ENCODE data around the gene NME5. TPM values are rescaled to one million over a fixed set of nuclear protein-coding genes. Genes with fewer than 3 reads are reported as not detected.

Gene NME5, protein sequence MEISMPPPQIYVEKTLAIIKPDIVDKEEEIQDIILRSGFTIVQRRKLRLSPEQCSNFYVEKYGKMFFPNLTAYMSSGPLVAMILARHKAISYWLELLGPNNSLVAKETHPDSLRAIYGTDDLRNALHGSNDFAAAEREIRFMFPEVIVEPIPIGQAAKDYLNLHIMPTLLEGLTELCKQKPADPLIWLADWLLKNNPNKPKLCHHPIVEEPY
- polyA plus RNA-seq = 1 to 10 TPM in 2 of 4 donors, not detected in 2; 1.3 to 1.8 TPM
- long read RNA-seq, donor 1, partial matches to known transcripts = 0 of 1 reads
- long read RNA-seq, donor 1, other reads (novel, unspliced or antisense) = 0 of 1 reads
- long read RNA-seq, donor 2, partial matches to known transcripts = 0 of 1 reads
- long read RNA-seq, donor 2, other reads (novel, unspliced or antisense) = 0 of 1 reads
- long read RNA-seq, donor 3, partial matches to known transcripts = 0 of 1 reads
- long read RNA-seq, donor 3, other reads (novel, unspliced or antisense) = 0 of 1 reads
- long read RNA-seq, donor 4 = 0 reads
- long read RNA-seq, donor 5 = 0 reads
- long read RNA-seq, donor 6, partial matches to known transcripts = 0 of 1 reads
- long read RNA-seq, donor 6, other reads (novel, unspliced or antisense) = 0 of 1 reads
- long read RNA-seq, donor 7 = 0 reads
- long read RNA-seq, donor 8 = 0 reads
- long read RNA-seq, donor 9 = 0 reads
- long read RNA-seq, donor 10 = 0 reads

GRCh38 chr5:138138949-138139780, at the start of gene NME5:
TSS of gene NME5 (minus strand) at chr5:138139428. CDS start at chr5:138138780, 648 bp downstream.
- 5 to 8% (median 8%) methylated on average over 24 to 31 of the region's 31 CpGs for WGBS, 3 donors
- Histone ChIP-seq H3K36me3 (ENCODE audit: control insufficient read depth in 3 of 3, insufficient read depth in 2 of 3, low read depth in 1 of 3, low read length in 3 of 3) (no peaks in the 10 kb centered on the region), H3K27ac (ENCODE audit: low read depth in 1 of 3, low read length in 2 of 3) (no peak within 1 kb of the TSS), H3K4me1 (ENCODE audit: control insufficient read depth in 3 of 3, insufficient read depth in 2 of 3, low read depth in 1 of 3, low read length in 2 of 3) (no peaks in the 10 kb centered on the region), H3K9me3 (ENCODE audit: control insufficient read depth in 2 of 2, insufficient read depth in 1 of 2, low read depth in 1 of 2, low read length in 1 of 2) (no peaks in the 10 kb centered on the region), H3K4me3 (ENCODE audit: low read depth in 1 of 3, low read length in 3 of 3) (peak within 1 kb of the TSS; percentile 9 to 58 (median 38)), H3K27me3 (ENCODE audit: control insufficient read depth in 3 of 3, insufficient read depth in 3 of 3, low read length in 3 of 3) (no peaks in the 10 kb centered on the region)
- FAIRE-seq (no peak), DNase-seq (peak; percentile 32 to 69)

DNA sequence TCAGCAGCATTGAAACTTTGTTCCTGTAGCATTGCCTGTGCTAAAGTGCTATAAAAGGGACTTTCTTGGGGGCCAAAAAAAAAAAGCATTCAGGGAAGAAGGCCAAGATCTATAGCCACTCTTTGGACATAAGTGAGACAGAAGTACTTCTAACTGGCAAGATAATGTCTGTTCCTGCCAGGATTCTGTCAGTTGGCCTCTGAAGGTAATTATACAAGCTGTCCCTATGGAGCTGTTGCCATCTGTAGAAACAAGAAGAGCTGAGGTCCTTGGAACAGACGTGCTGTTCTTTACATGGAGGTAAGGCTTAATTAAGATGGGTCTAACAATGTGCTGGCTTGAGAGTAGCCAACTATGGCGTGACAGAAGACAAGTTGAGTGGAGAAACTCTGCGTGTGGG, 49.4 kb upstream of the NME5 start:
- FAIRE-seq = no peak

GRCh38 chr5:138186002-138186447, 46.8 kb upstream of the NME5 start:
- Histone ChIP-seq H3K4me3 (ENCODE audit: low read depth in 1 of 3, low read length in 3 of 3) (no peak overlapping the region), H3K9me3 (ENCODE audit: control insufficient read depth in 2 of 2, insufficient read depth in 1 of 2, low read depth in 1 of 2, low read length in 1 of 2) (no peaks in the 10 kb centered on the region), H3K36me3 (ENCODE audit: control insufficient read depth in 3 of 3, insufficient read depth in 2 of 3, low read depth in 1 of 3, low read length in 3 of 3) (peaks cover 8 to 49% (median 20%) of the 10 kb centered on the region in 3 donors), H3K27me3 (ENCODE audit: control insufficient read depth in 3 of 3, insufficient read depth in 3 of 3, low read length in 3 of 3) (no peaks in the 10 kb centered on the region), H3K27ac (ENCODE audit: low read depth in 1 of 3, low read length in 2 of 3) (no peak overlapping the region), H3K4me1 (ENCODE audit: control insufficient read depth in 3 of 3, insufficient read depth in 2 of 3, low read depth in 1 of 3, low read length in 2 of 3) (no peaks in the 10 kb centered on the region)
- FAIRE-seq (no peak), DNase-seq (no peak)
- WGBS, 3 donors = 80 to 94% (median 94%) methylated on average over 2 of the region's 2 CpGs

More for the DNA sequence above, 49.4 kb upstream of the NME5 start:
- no peaks in the 10 kb centered on the region for H3K9me3 ChIP-seq (ENCODE audit: control insufficient read depth in 2 of 2, insufficient read depth in 1 of 2, low read depth in 1 of 2, low read length in 1 of 2)
- no peak overlapping the region for H3K27ac ChIP-seq (ENCODE audit: low read depth in 1 of 3, low read length in 2 of 3)
- H3K27me3 ChIP-seq (ENCODE audit: control insufficient read depth in 3 of 3, insufficient read depth in 3 of 3, low read length in 3 of 3) = no peaks in the 10 kb centered on the region
- H3K36me3 ChIP-seq (ENCODE audit: control insufficient read depth in 3 of 3, insufficient read depth in 2 of 3, low read depth in 1 of 3, low read length in 3 of 3) = peaks cover 11 to 50% (median 25%) of the 10 kb centered on the region in 3 donors
- DNase-seq = no peak
- 82 to 91% (median 87%) methylated on average over 3 of the region's 3 CpGs for WGBS, 3 donors
- no peaks in the 10 kb centered on the region for H3K4me1 ChIP-seq (ENCODE audit: control insufficient read depth in 3 of 3, insufficient read depth in 2 of 3, low read depth in 1 of 3, low read length in 2 of 3)
- H3K4me3 ChIP-seq (ENCODE audit: low read depth in 1 of 3, low read length in 3 of 3) = no peak overlapping the region

DNA sequence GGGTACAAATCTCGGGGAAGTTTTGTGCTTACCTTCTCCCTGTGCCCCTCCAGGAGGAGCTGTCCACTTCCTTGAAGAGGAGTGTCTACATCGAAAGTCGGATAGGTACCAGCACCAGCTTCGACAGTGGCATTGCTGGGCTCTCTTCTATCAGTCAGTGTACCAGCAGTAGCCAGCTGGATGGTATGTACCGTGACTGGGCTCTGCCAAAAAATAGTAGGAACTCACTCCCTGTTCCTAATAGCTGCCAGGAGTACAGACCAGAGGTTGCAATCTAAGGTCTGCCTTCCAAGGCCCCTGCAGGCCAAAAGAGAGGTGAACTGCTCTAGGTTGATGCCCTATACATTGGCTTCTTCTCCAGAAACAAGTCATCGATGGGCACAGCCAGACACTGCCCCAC, 43.6 kb upstream of the NME5 start:
- H3K36me3 ChIP-seq (ENCODE audit: control insufficient read depth in 3 of 3, insufficient read depth in 2 of 3, low read depth in 1 of 3, low read length in 3 of 3) = peaks cover 3 to 34% (median 7%) of the 10 kb centered on the region in 3 donors
- 93 to 95% (median 95%) methylated on average over 6 of the region's 6 CpGs for WGBS, 3 donors
- DNase-seq = no peak
- peaks cover 0 to 6% (median 2%) of the 10 kb centered on the region in 3 donors for H3K4me1 ChIP-seq (ENCODE audit: control insufficient read depth in 3 of 3, insufficient read depth in 2 of 3, low read depth in 1 of 3, low read length in 2 of 3)
- FAIRE-seq = no peak
- no peaks in the 10 kb centered on the region for H3K27me3 ChIP-seq (ENCODE audit: control insufficient read depth in 3 of 3, insufficient read depth in 3 of 3, low read length in 3 of 3)
- no peaks in the 10 kb centered on the region for H3K9me3 ChIP-seq (ENCODE audit: control insufficient read depth in 2 of 2, insufficient read depth in 1 of 2, low read depth in 1 of 2, low read length in 1 of 2)
- H3K4me3 ChIP-seq (ENCODE audit: low read depth in 1 of 3, low read length in 3 of 3) = no peak overlapping the region
- no peak overlapping the region for H3K27ac ChIP-seq (ENCODE audit: low read depth in 1 of 3, low read length in 2 of 3)

DNA sequence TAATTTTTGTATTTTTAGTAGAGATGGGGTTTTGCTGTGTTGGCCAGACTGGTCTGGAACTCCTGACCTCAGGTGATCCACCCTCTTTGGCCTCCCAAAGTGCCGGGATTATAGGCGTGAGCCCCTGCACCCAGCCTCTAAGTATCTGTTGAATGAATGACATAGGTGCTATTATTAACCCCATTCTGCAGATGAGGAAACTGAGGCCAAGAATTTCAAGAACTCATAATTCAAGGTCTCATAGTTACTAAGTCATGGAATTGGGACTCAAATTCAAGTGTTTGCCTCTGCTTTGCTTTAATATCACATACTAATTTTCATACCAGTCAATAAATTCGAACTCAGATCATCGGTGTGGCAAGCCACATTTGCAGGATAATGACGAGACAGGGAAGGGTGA, 41.6 kb upstream of the NME5 start:
- peaks cover 0 to 36% (median 7%) of the 10 kb centered on the region in 3 donors for H3K36me3 ChIP-seq (ENCODE audit: control insufficient read depth in 3 of 3, insufficient read depth in 2 of 3, low read depth in 1 of 3, low read length in 3 of 3)
- H3K4me1 ChIP-seq (ENCODE audit: control insufficient read depth in 3 of 3, insufficient read depth in 2 of 3, low read depth in 1 of 3, low read length in 2 of 3) = peaks cover 2 to 11% (median 3%) of the 10 kb centered on the region in 3 donors
- no peaks in the 10 kb centered on the region for H3K27me3 ChIP-seq (ENCODE audit: control insufficient read depth in 3 of 3, insufficient read depth in 3 of 3, low read length in 3 of 3)
- WGBS, 3 donors = 88 to 96% (median 93%) methylated on average over 5 of the region's 5 CpGs
- FAIRE-seq (no peak), DNase-seq (no peak)
- H3K27ac ChIP-seq (ENCODE audit: low read depth in 1 of 3, low read length in 2 of 3) = no peak overlapping the region
- H3K4me3 ChIP-seq (ENCODE audit: low read depth in 1 of 3, low read length in 3 of 3) = no peak overlapping the region
- no peaks in the 10 kb centered on the region for H3K9me3 ChIP-seq (ENCODE audit: control insufficient read depth in 2 of 2, insufficient read depth in 1 of 2, low read depth in 1 of 2, low read length in 1 of 2)

- no peak overlapping the region for H3K4me3 ChIP-seq (ENCODE audit: low read depth in 1 of 3, low read length in 3 of 3)
- no peak for FAIRE-seq
- 73 to 79% (median 74%) methylated on average over 5 of the region's 5 CpGs for WGBS, 3 donors
Measured at GRCh38 chr5:138180183-138180782, 41.1 kb upstream of the NME5 start.

GRCh38 chr5:138179277-138179857, 40.1 kb upstream of the NME5 start:
- 1 to 2% (median 1%) methylated on average over 23 of the region's 23 CpGs for WGBS, 3 donors
- Histone ChIP-seq H3K27ac (ENCODE audit: low read depth in 1 of 3, low read length in 2 of 3) (peak overlapping the region in 1 of 3 donors; percentile 17), H3K4me1 (ENCODE audit: control insufficient read depth in 3 of 3, insufficient read depth in 2 of 3, low read depth in 1 of 3, low read length in 2 of 3) (peaks cover 2 to 11% (median 3%) of the 10 kb centered on the region in 3 donors), H3K9me3 (ENCODE audit: control insufficient read depth in 2 of 2, insufficient read depth in 1 of 2, low read depth in 1 of 2, low read length in 1 of 2) (no peaks in the 10 kb centered on the region), H3K4me3 (ENCODE audit: low read depth in 1 of 3, low read length in 3 of 3) (peak overlapping the region in 2 of 3 donors; percentile 20 to 93), H3K36me3 (ENCODE audit: control insufficient read depth in 3 of 3, insufficient read depth in 2 of 3, low read depth in 1 of 3, low read length in 3 of 3) (peaks cover 0 to 37% (median 4%) of the 10 kb centered on the region in 3 donors), H3K27me3 (ENCODE audit: control insufficient read depth in 3 of 3, insufficient read depth in 3 of 3, low read length in 3 of 3) (no peaks in the 10 kb centered on the region)
- DNase-seq (peak in 1 of 2 donors; percentile 10), FAIRE-seq (no peak)

More at GRCh38 chr5:138180183-138180782, 41.1 kb upstream of the NME5 start:
- Histone ChIP-seq H3K27me3 (ENCODE audit: control insufficient read depth in 3 of 3, insufficient read depth in 3 of 3, low read length in 3 of 3) (no peaks in the 10 kb centered on the region), H3K9me3 (ENCODE audit: control insufficient read depth in 2 of 2, insufficient read depth in 1 of 2, low read depth in 1 of 2, low read length in 1 of 2) (no peaks in the 10 kb centered on the region), H3K4me1 (ENCODE audit: control insufficient read depth in 3 of 3, insufficient read depth in 2 of 3, low read depth in 1 of 3, low read length in 2 of 3) (peaks cover 2 to 11% (median 3%) of the 10 kb centered on the region in 3 donors), H3K27ac (ENCODE audit: low read depth in 1 of 3, low read length in 2 of 3) (no peak overlapping the region), H3K36me3 (ENCODE audit: control insufficient read depth in 3 of 3, insufficient read depth in 2 of 3, low read depth in 1 of 3, low read length in 3 of 3) (peaks cover 0 to 39% (median 7%) of the 10 kb centered on the region in 3 donors)
- DNase-seq = peak; percentile 72 to 80

Data from small intestine (tissue), 16 donors.